Measurements from ENCODE around the gene CDKN2B.

CDKN2B gene

DNA sequence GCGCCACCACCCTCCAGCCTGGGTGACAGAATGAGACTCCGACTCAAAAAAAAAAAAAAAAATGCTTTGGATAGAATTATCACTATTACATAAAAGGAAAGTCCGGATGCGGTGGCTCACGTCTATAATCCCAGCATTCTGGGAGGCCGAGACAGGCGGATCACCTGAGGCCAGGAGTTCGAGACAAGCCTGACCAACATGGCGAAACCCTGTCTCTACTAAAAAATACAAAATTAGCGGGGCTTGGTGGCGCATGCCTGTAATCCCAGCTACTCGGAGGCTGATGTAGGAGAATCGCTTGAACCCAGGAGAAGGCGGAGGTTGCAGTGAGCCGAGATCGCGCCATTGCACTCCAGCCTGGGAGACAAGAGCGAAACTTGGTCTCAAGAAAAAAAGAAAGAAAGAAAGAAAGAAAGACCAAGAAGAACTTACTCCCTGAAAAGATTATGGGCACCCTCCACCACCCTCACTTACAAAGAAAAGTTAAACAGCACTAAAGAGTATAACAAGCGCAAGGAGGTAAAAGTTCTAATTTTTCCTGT is 32.7 kb downstream of the CDKN2B start:
- Histone ChIP-seq H3K27me3 (ENCODE audit: insufficient read depth, low read length, poor library complexity, severe bottlenecking) (no peaks in the 10 kb centered on the region), H3F3A (ENCODE audit: low read depth) (no peaks in the 10 kb centered on the region), H3K9ac (ENCODE audit: low read depth, low read length, poor library complexity, severe bottlenecking) (no peak overlapping the region), H3K9me2 (replicated peaks; ENCODE audit: low read depth, low read length) (no peaks in the 10 kb centered on the region), H3K4me3 (ENCODE audit: low read length, poor library complexity, severe bottlenecking) (no peak overlapping the region), H4K20me1 (ENCODE audit: insufficient read depth, low read length, poor library complexity, severe bottlenecking) (no peaks in the 10 kb centered on the region), H3K36me3 (ENCODE audit: insufficient read depth, low read length) (no peaks in the 10 kb centered on the region), H2AFZ (ENCODE audit: low read length) (no peak overlapping the region), H3K79me2 (ENCODE audit: insufficient read depth, low read length) (peaks cover 11% of the 10 kb centered on the region; the same call in 1 of the 2 replicates), H3K9me3 (ENCODE audit: insufficient read depth, low read depth, low read length) (no peaks in the 10 kb centered on the region), H3K4me2 (ENCODE audit: low read depth, low read length, poor library complexity, severe bottlenecking) (no peak overlapping the region), H3K4me1 (ENCODE audit: insufficient read depth, low read length, poor library complexity, severe bottlenecking) (no peaks in the 10 kb centered on the region)
- no peak for TF ChIP-seq EZH2phosphoT487 (IDR thresholded peaks at IDR 0.05; ENCODE audit: borderline replicate concordance)
- TF ChIP-seq, protein P1, sequence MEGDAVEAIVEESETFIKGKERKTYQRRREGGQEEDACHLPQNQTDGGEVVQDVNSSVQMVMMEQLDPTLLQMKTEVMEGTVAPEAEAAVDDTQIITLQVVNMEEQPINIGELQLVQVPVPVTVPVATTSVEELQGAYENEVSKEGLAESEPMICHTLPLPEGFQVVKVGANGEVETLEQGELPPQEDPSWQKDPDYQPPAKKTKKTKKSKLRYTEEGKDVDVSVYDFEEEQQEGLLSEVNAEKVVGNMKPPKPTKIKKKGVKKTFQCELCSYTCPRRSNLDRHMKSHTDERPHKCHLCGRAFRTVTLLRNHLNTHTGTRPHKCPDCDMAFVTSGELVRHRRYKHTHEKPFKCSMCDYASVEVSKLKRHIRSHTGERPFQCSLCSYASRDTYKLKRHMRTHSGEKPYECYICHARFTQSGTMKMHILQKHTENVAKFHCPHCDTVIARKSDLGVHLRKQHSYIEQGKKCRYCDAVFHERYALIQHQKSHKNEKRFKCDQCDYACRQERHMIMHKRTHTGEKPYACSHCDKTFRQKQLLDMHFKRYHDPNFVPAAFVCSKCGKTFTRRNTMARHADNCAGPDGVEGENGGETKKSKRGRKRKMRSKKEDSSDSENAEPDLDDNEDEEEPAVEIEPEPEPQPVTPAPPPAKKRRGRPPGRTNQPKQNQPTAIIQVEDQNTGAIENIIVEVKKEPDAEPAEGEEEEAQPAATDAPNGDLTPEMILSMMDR (conservative IDR thresholded peaks at IDR 0.05; ENCODE audit: low read length) = no peak

GRCh38 chr9:21974722-21975409 is 34.2 kb downstream of the CDKN2B start:
- Histone ChIP-seq H3K36me3 (ENCODE audit: insufficient read depth, low read length) (no peaks in the 10 kb centered on the region; the same call in 1 of the 2 replicates), H4K20me1 (ENCODE audit: insufficient read depth, low read length, poor library complexity, severe bottlenecking) (no peaks in the 10 kb centered on the region), H3K4me2 (ENCODE audit: low read depth, low read length, poor library complexity, severe bottlenecking) (no peak overlapping the region), H3K4me1 (ENCODE audit: insufficient read depth, low read length, poor library complexity, severe bottlenecking) (no peaks in the 10 kb centered on the region), H3K9me3 (ENCODE audit: insufficient read depth, low read depth, low read length) (no peaks in the 10 kb centered on the region), H3K4me3 (ENCODE audit: low read length, poor library complexity, severe bottlenecking) (no peak overlapping the region), H2AFZ (ENCODE audit: low read length) (no peak overlapping the region), H3F3A (ENCODE audit: low read depth) (no peaks in the 10 kb centered on the region), H3K79me2 (ENCODE audit: insufficient read depth, low read length) (peaks cover 8% of the 10 kb centered on the region; the same call in 1 of the 2 replicates), H3K9me2 (replicated peaks; ENCODE audit: low read depth, low read length) (no peaks in the 10 kb centered on the region), H3K27me3 (ENCODE audit: insufficient read depth, low read length, poor library complexity, severe bottlenecking) (no peaks in the 10 kb centered on the region), H3K9ac (ENCODE audit: low read depth, low read length, poor library complexity, severe bottlenecking) (no peak overlapping the region)
- TF ChIP-seq, protein P1 (conservative IDR thresholded peaks at IDR 0.05; ENCODE audit: low read length) = no peak
- TF ChIP-seq EZH2phosphoT487 (IDR thresholded peaks at IDR 0.05; ENCODE audit: borderline replicate concordance) = no peak

GRCh38 chr9:21974343-21974721 is 34.8 kb downstream of the CDKN2B start:
- H3K27me3 ChIP-seq (ENCODE audit: insufficient read depth, low read length, poor library complexity, severe bottlenecking) = no peaks in the 10 kb centered on the region

More at GRCh38 chr9:21974343-21974721, 34.8 kb downstream of the CDKN2B start:
- Histone ChIP-seq H2AFZ (ENCODE audit: low read length) (no peak overlapping the region), H3K9me3 (ENCODE audit: insufficient read depth, low read depth, low read length) (no peaks in the 10 kb centered on the region), H3K4me3 (ENCODE audit: low read length, poor library complexity, severe bottlenecking) (no peak overlapping the region), H3K4me1 (ENCODE audit: insufficient read depth, low read length, poor library complexity, severe bottlenecking) (no peaks in the 10 kb centered on the region), H3K79me2 (ENCODE audit: insufficient read depth, low read length) (peaks cover 3% of the 10 kb centered on the region; the same call in 1 of the 2 replicates), H3F3A (ENCODE audit: low read depth) (no peaks in the 10 kb centered on the region), H3K9ac (ENCODE audit: low read depth, low read length, poor library complexity, severe bottlenecking) (no peak overlapping the region), H4K20me1 (ENCODE audit: insufficient read depth, low read length, poor library complexity, severe bottlenecking) (no peaks in the 10 kb centered on the region), H3K36me3 (ENCODE audit: insufficient read depth, low read length) (no peaks in the 10 kb centered on the region; the same call in 1 of the 2 replicates), H3K4me2 (ENCODE audit: low read depth, low read length, poor library complexity, severe bottlenecking) (no peak overlapping the region), H3K9me2 (replicated peaks; ENCODE audit: low read depth, low read length) (no peaks in the 10 kb centered on the region)
- TF ChIP-seq, protein P1 (conservative IDR thresholded peaks at IDR 0.05; ENCODE audit: low read length) = no peak
- TF ChIP-seq EZH2phosphoT487 (IDR thresholded peaks at IDR 0.05; ENCODE audit: borderline replicate concordance) = no peak

Data from Loucy (cell line).